Caco-2 (cell line): Measurements from ENCODE around the gene KIAA1958. TPM values are rescaled to one million over a fixed set of nuclear protein-coding genes. Genes with fewer than 3 reads are reported as not detected.

ENCODE experiments used
- Bru-seq: library from RNA; stranded (reverse); fragments of 400-500 nt; gene quantifications from one replicate; lab custom pipeline; 2021; lab: Mats Ljungman, UMichigan
- BruChase-seq, 2 experiments: library from RNA; stranded (reverse); fragments of 400-500 nt; gene quantifications; one replicate each; lab custom pipeline; 2021; lab: Mats Ljungman, UMichigan
- BruUV-seq: library from RNA; stranded (reverse); fragments of 400-500 nt; replicated peaks from 2 replicates; lab custom pipeline; 2021; lab: Mats Ljungman, UMichigan
- CTCF ChIA-PET: fragments of 300-600 bp; sonication (Branson Sonifier 250); formaldehyde crosslinking; loops from one replicate; lab custom pipeline; 2022; ENCODE audit warnings: antibody characterized with exemption; lab: Charles Lee
- POLR2A ChIA-PET: fragments of 300-600 bp; sonication (Branson Sonifier 250); formaldehyde crosslinking; loops from one replicate; lab custom pipeline; 2022; ENCODE audit warnings: antibody characterized with exemption; lab: Charles Lee
- DNase-seq, 2 experiments: peaks; one replicate each; pipeline versions ENCODE4 v3.0.0 to v3.0.0-alpha.2; 2020 to 2022
- H3K27me3 ChIP-seq: replicated peaks from 2 replicates; pipeline ENCODE4 v1.6.0; 2011; ENCODE audit warnings: low read length; ENCODE audit not compliant: control insufficient read depth, insufficient read depth
- H3K36me3 ChIP-seq: 2 replicates; pipeline ENCODE4 v1.5.1; 2011; ENCODE audit warnings: low read length; ENCODE audit not compliant: control insufficient read depth, insufficient read depth
- H3K4me1 ChIP-seq: fragments of 250-450 bp; sonication (Bioruptor Pico); 2 replicates; pipeline ENCODE4 v1.5.1; 2020; ENCODE audit warnings: mild to moderate bottlenecking
- H3K4me3 ChIP-seq: 2 replicates; pipeline ENCODE4 v1.5.1; 2011; ENCODE audit warnings: low read depth, mild to moderate bottlenecking, control low read depth, low read length
- H3K9me3 ChIP-seq: fragments of 250-450 bp; sonication (Bioruptor Pico); 2 replicates; pipeline ENCODE4 v1.5.1; 2020; ENCODE audit warnings: mild to moderate bottlenecking, moderate library complexity
- H3K27ac Mint-ChIP-seq: one replicate; pipeline ENCODE4 v1.8.0; 2022; ENCODE audit warnings: mixed read lengths; ENCODE audit not compliant: unreplicated experiment
- H3K27me3 Mint-ChIP-seq: one replicate; pipeline ENCODE4 v1.8.0; 2022; ENCODE audit warnings: mixed read lengths; ENCODE audit not compliant: insufficient read depth, unreplicated experiment
- H3K36me3 Mint-ChIP-seq: one replicate; pipeline ENCODE4 v1.8.0; 2022; ENCODE audit warnings: mild to moderate bottlenecking, mixed read lengths; ENCODE audit not compliant: insufficient read depth, unreplicated experiment
- H3K4me1 Mint-ChIP-seq: one replicate; pipeline ENCODE4 v1.8.0; 2022; ENCODE audit warnings: low read depth, mixed read lengths; ENCODE audit not compliant: unreplicated experiment
- H3K4me3 Mint-ChIP-seq: one replicate; pipeline ENCODE4 v1.8.0; 2022; ENCODE audit warnings: mild to moderate bottlenecking, moderate library complexity, mixed read lengths; ENCODE audit not compliant: unreplicated experiment
- H3K9me3 Mint-ChIP-seq: one replicate; pipeline ENCODE4 v1.8.0; 2022; ENCODE audit warnings: mixed read lengths; ENCODE audit not compliant: unreplicated experiment
- intact Hi-C: fragments of 100-400 bp; cut with micrococcal nuclease; formaldehyde crosslinking; loops from one replicate; pipeline ENCODE4 v1.10.0; 2022; ENCODE audit not compliant: unreplicated experiment
- long read RNA-seq: library from polyadenylated mRNA; stranded (forward); transcript quantifications from one replicate; pipeline ENCODE4 v2.0.0, GENCODE V29; 2022
- total RNA-seq: library from RNA; stranded (reverse); gene quantifications from 2 replicates; pipeline ENCODE4 v1.2.3, GENCODE V29; 2022
- TF ChIP-seq, protein P1 (sequence below), 2 experiments: fragments of 200-600 bp in 1 of 2; IDR thresholded peaks; 1 replicate in 1 of 2; 2 replicates in 1 of 2; pipeline versions ENCODE4 v1.5.1 to v1.8.0; 2011 to 2022; ENCODE audit warnings: antibody characterized with exemption in 1 of 2, control low read depth in 1 of 2, inconsistent platforms in 1 of 2, low read depth in 1 of 2, low read length in 1 of 2, mild to moderate bottlenecking in 1 of 2, moderate library complexity in 1 of 2; ENCODE audit not compliant: insufficient read depth in 1 of 2, severe bottlenecking in 1 of 2, unreplicated experiment in 1 of 2

KIAA1958 gene, protein sequence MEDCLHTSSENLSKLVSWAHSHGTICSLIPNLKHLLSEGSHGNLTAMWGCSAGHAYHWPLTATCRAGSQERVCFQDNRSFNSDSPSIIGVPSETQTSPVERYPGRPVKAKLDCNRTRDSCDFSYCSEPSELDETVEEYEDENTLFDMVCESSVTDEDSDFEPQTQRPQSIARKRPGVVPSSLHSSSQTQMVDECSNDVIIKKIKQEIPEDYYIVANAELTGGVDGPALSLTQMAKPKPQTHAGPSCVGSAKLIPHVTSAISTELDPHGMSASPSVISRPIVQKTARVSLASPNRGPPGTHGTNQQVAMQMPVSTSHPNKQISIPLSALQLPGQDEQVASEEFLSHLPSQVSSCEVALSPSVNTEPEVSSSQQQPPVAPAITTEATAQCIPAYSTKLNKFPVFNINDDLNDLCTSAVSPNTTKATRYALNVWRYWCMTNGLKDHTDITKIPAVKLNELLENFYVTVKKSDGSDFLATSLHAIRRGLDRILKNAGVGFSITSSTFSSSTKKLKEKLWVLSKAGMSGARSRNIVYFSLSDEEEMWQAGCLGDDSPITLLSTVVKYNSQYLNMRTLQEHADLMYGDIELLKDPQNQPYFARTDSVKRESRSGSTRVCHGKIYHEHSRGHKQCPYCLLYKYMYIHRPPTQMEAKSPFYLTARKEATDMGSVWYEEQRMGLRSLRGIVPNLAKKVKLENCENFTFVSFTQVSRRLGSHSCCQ
- total RNA-seq (20.0 and 22.7 TPM in 2 replicates), Bru-seq, nascent RNA (percentile 80 among the genes with signal in this experiment), BruChase-seq, experiment 1, labeled RNA remaining after a 2-hour chase (percentile 80 among the genes with signal in this experiment), BruChase-seq, experiment 2, labeled RNA remaining after a 6-hour chase (percentile 76 among the genes with signal in this experiment)
- long read RNA-seq, full-length matches to known transcripts, result 5 of 16 reads
- long read RNA-seq, partial matches to known transcripts, result 2 of 16 reads
- long read RNA-seq, other reads (novel, unspliced or antisense), result 9 of 16 reads

DNA sequence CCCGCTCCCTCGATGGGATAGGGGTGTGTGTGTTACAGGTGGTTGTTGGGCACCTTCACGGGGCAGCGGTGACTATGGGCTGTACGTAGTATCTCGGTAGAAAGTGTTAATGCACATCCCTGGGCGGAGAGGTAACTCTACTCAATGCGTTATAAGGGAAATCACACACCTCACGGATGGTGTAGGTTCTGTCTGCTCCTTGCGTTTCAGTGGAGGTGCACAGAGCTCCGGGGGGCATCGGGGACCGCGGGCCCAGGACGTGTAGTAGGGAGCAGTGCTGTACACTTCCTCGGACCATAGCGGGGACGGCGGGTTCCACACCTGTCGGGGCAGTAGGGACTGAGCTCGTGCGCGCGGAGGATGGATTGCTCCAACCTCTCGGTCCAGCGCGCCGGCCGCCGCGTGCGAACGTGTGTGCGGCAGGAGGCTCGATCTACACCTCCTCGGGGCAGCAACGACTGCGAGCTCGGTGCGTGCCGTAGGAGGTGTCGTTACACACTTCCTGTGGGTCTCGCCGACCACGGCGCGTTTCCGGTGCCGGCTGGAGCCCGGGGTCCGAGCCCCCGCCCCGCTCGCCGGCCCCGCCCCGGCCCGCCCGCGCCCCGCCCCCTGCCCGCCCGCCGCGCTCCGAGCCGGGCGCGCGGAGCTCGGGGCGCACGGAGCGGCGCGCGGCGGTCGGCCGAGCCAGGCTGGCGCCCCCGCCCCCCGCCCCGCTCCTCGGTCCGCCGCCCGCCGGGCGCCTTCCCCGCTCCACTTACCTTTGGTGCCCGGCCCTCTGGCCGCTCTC is at the start of gene KIAA1958:
TSS of gene KIAA1958 (plus strand) at position 607 of the 787 bp plus-strand sequence. CDS start 87,254 bp downstream, outside the sequence.
- Histone ChIP-seq H3K27me3 (no peaks in the 10 kb centered on the region), H3K36me3 (no peaks in the 10 kb centered on the region), H3K9me3 (no peaks in the 10 kb centered on the region), H3K4me1 (peaks cover 25% of the 10 kb centered on the region), H3K4me3 (peak within 1 kb of the TSS; percentile 66)
- peak; percentile 88 to 93 for DNase-seq
- Mint-ChIP-seq H3K9me3 (no peaks in the 10 kb centered on the region), H3K36me3 (peaks cover 19% of the 10 kb centered on the region), H3K27ac (peak within 1 kb of the TSS; percentile 98), H3K4me1 (peaks cover 33% of the 10 kb centered on the region), H3K27me3 (no peaks in the 10 kb centered on the region), H3K4me3 (peak within 1 kb of the TSS; percentile 99)
- BruUV-seq, result no TSS peak
- TF ChIP-seq, protein P1, sequence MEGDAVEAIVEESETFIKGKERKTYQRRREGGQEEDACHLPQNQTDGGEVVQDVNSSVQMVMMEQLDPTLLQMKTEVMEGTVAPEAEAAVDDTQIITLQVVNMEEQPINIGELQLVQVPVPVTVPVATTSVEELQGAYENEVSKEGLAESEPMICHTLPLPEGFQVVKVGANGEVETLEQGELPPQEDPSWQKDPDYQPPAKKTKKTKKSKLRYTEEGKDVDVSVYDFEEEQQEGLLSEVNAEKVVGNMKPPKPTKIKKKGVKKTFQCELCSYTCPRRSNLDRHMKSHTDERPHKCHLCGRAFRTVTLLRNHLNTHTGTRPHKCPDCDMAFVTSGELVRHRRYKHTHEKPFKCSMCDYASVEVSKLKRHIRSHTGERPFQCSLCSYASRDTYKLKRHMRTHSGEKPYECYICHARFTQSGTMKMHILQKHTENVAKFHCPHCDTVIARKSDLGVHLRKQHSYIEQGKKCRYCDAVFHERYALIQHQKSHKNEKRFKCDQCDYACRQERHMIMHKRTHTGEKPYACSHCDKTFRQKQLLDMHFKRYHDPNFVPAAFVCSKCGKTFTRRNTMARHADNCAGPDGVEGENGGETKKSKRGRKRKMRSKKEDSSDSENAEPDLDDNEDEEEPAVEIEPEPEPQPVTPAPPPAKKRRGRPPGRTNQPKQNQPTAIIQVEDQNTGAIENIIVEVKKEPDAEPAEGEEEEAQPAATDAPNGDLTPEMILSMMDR (IDR thresholded peaks at IDR 0.05; ENCODE audit: insufficient read depth in 1 of 2, low read depth in 1 of 2, low read length in 1 of 2, severe bottlenecking in 1 of 2, unreplicated experiment in 1 of 2), result no peak
- ChIA-PET CTCF (interaction anchor here (0.6 kb wide), 2 partner anchors 24 to 391 kb away, joined by 3 read pairs; no protein-coding TSS in a partner anchor), POLR2A (interaction anchor here (0.7 kb wide), 1 partner anchor 231 kb away, joined by 4 read pairs; the partner anchor contains the start of gene INIP)
- intact Hi-C loops, result loop anchor here (2.0 to 5.0 kb wide), 2 partner anchors 181 to 224 kb away; no protein-coding TSS in a partner anchor

GRCh38 chr9:112437406-112437805 is 49.2 kb upstream of the KIAA1958 start:
- no peaks in the 10 kb centered on the region for H3K27me3 Mint-ChIP-seq
- no peaks in the 10 kb centered on the region for H3K9me3 ChIP-seq
- POLR2A ChIA-PET, result no interaction called here
- no peak for DNase-seq
- intact Hi-C loops, result no loop called here
- H3K4me3 ChIP-seq, result no peak overlapping the region
- peaks cover 50% of the 10 kb centered on the region for H3K36me3 Mint-ChIP-seq
- H3K27me3 ChIP-seq, result no peaks in the 10 kb centered on the region
- CTCF ChIA-PET, result no interaction called here
- TF ChIP-seq, protein P1 (IDR thresholded peaks at IDR 0.05; ENCODE audit: insufficient read depth in 1 of 2, low read depth in 1 of 2, low read length in 1 of 2, severe bottlenecking in 1 of 2, unreplicated experiment in 1 of 2), result no peak
- H3K36me3 ChIP-seq, result no peaks in the 10 kb centered on the region; the same call in 1 of the 2 replicates
- no peak overlapping the region for H3K27ac Mint-ChIP-seq
- H3K9me3 Mint-ChIP-seq, result no peaks in the 10 kb centered on the region
- no peaks in the 10 kb centered on the region for H3K4me1 Mint-ChIP-seq
- no peaks in the 10 kb centered on the region for H3K4me1 ChIP-seq
- no TSS peak for BruUV-seq
- no peak overlapping the region for H3K4me3 Mint-ChIP-seq
